HG03457 (cell line): ENCODE results near the gene DCDC2.
A peak's percentile ranks its signal among the peaks of the same experiment; 100 is the strongest.
"Not testable (repeated sequence)": the region's sequence is repeated elsewhere in the genome, so short reads cannot be mapped to it uniquely, and the experiment has no call there.

Experiments used
- ATAC-seq: cut with Tn5 transposase; IDR thresholded peaks from one replicate; pipeline ENCODE4 v1.9.1; 2021; ENCODE audit warnings: moderate number of reproducible peaks; ENCODE audit not compliant: unreplicated experiment

DCDC2 gene

DNA sequence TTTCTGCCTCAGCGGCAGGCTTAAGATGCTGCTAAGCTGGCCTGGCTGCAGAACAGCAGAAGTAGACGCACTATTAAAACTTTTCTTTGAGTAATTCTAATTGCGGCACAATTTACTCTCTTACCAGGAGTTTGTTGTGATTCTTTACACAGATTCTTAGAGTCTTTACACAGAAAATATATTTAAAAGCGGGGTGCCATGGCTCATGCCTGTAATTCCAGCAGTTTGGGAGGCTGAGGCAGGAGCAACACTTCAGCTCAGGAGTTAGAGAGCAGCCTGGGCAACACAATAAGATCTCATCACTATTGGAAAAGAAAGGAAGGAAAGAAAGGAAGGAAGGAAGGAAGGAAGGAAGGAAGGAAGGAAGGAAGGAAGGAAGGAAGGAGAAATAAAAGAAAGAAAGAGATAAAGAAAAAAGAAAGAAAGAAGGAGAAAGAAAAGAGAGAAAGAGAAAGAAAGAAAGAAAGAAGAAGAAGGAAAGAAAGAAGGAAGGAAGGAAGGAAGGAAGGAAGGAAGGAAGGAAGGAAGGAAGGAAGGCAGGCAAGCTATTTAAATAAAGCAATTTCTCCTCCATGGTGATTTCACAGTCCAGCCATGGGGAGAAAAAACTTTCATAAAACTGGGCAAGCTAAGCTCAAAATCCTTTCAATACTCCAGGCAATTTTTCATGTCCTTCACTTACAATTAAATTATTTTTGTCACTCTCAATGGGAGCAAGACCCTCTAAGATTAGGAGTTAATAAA, 23.8 kb upstream of the DCDC2 start:
- ATAC-seq, result no peak

DNA sequence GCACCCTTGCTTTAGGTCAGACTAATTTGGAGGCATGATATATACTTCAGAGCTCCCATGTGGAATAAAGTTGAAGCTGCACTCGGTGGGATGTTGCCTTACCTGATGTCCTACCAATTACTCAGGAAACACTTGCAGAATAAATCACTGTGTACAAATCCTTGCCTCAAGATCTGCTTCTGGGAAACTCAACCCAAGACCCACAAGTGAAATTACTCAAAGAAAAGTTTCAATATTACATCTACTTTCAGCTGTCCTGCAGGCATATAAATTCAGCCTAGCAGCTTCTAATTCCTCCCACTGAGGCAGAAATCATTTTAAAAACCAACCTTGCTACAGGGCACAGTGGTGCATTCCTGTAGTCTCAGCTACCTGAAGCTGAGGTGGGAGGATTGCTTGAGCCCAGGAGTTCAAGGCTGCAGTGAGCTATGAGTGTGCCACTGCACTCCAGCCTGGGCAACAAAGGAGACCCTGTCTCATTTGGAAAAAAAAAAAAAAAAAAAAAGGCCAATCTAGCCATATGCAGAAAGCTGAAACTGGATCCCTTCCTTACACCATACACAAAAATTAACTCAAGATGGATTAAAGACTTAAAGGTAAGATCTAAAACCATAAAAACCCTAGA, 20.7 kb upstream of the DCDC2 start:
- no peak for ATAC-seq

DNA sequence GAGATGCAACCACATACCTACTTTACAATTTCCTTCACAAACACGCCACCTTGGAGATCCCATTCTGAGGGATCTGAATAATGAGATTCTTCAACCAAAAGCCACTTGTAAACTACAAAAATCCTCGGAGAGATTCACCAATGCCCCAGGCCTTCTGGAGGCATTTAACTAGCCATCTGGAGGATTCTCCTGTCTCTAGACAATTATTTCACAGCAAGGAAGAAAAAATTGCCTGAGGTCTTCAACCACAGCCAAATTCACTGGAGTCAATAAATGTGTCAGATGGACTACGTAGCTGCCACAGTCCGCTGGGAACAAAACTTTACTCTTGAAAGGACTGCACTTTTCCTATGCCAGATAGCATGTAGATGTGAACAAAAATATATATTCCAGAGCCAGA, 19.0 kb upstream of the DCDC2 start:
- no peak for ATAC-seq

- no peak for ATAC-seq
These were observed 16.8 kb upstream of the DCDC2 start for GRCh38 chr6:24374612-24375011.

GRCh38 chr6:24365103-24365633, 7.3 kb upstream of the DCDC2 start:
- ATAC-seq, result not testable (repeated sequence)

- ATAC-seq, result not testable (repeated sequence)
These were observed 4.5 kb upstream of the DCDC2 start for GRCh38 chr6:24362363-24362762.

GRCh38 chr6:24359640-24360454, 2.0 kb upstream of the DCDC2 start:
- peak; percentile 92 for ATAC-seq

GRCh38 chr6:24358219-24358821, 461 bp upstream of the DCDC2 start:
- ATAC-seq, result no peak

- no peak for ATAC-seq
These were observed 1.4 kb downstream of the DCDC2 start for GRCh38 chr6:24356310-24356973.

DNA sequence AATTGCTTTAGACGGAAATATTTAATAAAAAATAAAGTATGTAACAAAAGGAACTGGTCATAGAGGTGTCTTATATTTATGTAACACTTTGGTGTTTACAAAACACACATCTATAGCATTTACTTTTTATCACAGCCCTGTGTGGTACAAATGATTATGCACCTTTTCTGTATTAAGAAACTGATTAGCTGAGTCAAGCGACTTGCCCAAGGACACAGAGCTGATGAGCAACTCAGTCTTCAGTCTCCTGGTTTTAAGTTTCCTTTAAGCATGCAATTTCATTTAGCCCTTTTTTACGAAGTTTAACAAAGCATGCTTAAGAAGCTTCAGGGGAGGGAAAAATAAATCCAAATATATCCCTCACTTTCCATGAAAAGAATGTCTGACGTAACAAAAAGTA, 2.5 kb downstream of the DCDC2 start:
- no peak for ATAC-seq

DNA sequence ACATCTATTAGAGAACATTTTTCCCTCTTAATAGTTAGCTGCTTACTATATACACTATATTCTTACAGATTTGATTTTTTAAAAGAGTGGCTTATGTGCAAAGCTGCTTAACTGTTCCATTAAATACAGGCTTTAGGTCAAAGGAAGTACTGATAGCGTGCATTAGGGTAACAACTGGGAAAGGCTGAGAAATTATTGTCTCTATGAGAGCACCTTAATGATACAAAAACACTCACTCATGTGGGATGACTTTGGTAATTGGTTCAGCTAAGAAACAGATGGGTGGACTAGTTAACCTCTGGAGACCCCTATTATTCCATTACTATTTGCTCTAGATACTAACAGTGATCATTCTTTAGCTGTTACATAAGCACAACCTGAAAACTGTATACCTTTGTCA, 4.0 kb downstream of the DCDC2 start:
- no peak for ATAC-seq

- ATAC-seq, result no peak
These were observed 5.4 kb downstream of the DCDC2 start for GRCh38 chr6:24352434-24352833.

DNA sequence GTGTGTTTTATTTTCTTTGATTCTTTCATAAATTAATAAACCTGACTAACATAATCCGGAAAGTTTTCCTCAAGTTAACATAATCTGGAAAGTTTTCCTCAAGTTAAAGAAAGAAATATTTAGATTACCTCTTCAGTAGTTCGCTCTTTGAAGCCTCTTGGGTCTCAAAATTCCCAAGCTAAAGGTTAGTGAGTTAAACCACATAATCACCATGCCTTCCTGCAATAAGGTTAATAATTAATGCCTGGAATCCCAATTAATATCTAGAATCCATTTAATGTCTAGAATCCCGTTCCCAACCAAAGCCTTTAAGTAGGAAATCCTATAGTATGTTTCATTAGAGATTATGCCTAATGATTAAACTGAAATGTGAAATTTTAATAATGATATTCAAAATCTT, 12.9 kb downstream of the DCDC2 start:
- no peak for ATAC-seq

DNA sequence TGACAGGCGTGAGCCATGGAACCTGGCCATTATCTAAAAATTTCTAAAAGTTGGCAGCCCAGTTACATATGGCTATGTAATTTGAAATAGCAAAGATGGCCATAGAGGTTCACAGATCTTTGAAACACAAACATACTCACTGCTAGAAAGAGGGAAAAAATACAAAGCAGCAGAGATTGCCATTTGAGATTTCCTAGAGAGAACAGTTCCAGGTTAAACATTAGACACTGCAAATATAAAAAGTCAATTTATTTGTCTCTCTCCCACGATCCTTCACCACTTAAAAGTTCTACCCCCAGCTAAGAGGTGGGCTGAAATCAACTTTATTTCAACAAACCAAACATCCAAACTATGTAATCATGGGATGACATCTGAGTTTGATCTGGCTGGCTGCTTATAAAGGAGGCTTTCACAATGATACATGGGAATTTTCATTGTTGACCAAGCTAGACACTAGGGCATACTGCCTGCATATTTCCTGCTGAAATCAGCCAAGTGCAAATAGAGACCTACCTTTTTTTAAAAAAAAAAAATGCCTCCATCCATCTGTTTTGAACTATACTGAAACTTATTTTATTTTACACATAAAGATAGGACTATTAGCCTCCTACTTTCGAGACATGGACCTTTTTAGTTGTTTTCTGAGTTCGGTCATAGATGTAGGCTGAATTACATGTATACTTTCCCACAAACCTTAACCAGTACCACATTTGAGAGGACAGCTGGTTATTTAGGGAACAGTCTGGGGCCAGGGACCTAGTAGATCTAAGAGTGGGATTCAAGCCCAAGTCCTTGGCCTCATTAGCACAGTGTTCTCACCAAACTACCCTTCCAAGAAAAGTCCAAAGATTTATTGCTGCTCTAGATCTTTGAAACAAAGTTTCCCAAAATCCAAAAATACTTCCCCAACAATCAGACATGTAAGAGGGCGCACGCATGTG, 16.6 kb downstream of the DCDC2 start:
- no peak for ATAC-seq

GRCh38 chr6:24339932-24340331, 17.9 kb downstream of the DCDC2 start:
- ATAC-seq, result no peak

GRCh38 chr6:24334285-24334684, 23.6 kb downstream of the DCDC2 start:
- ATAC-seq, result no peak

- no peak for ATAC-seq
These were observed 25.5 kb downstream of the DCDC2 start for GRCh38 chr6:24332317-24332716.

DNA sequence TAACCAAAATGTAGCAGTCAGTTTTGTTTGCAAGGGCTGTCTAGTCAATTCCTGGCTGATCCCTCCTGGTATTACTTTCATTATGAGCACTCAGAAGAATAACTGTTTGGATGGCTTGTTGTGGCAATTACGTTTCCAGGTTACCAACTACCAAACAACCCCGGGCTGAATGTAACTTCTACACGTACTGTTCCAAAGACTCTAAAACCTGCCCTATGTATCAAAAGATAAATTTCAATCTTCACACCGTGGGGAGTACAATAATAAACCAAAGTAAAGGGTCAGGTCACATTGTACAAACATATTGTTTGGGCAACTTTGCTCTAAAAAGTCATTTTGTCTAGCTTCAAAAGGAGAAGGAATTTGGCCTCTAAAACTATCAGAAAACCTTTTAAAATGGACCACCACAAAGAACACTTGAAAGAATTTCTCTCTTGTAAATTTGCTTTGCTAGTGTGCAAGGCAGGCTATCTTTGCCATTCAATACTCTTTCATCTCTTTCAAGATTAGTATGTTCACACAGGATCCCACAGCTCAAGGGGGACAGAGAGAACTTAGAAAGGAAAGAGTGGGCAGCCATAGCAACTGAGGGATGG, 27.6 kb downstream of the DCDC2 start:
- ATAC-seq, result no peak

- no peak for ATAC-seq
These were observed 28.4 kb downstream of the DCDC2 start for GRCh38 chr6:24329451-24329850.
